DND-41 (cell line): ENCODE results near the gene LHFPL2.

Experiments used
- ATAC-seq: fragments of 200-7000 bp; cut with Tn5 transposase; 3 replicates; pipeline ENCODE4 v1.9.1; 2021; ENCODE audit warnings: low read depth; ENCODE audit not compliant: insufficient read depth
- DNase-seq: peaks from one replicate; pipeline ENCODE4 v3.0.0-alpha.2; 2020
- H2AFZ ChIP-seq: 2 replicates; pipeline ENCODE4 v1.6.0; 2012; ENCODE audit warnings: low read depth, low read length
- H3K27ac ChIP-seq: 2 replicates; pipeline ENCODE4 v1.5.1; 2012; ENCODE audit warnings: low read length, inconsistent platforms
- H3K27me3 ChIP-seq: fragments of 200-600 bp; sonication (generic); 2 replicates; pipeline ENCODE4 v1.6.0; 2012; ENCODE audit warnings: low read length, mild to moderate bottlenecking, inconsistent platforms; ENCODE audit not compliant: insufficient read depth, poor library complexity
- H3K36me3 ChIP-seq: 2 replicates; pipeline ENCODE4 v1.5.1; 2012; ENCODE audit warnings: low read length, inconsistent platforms; ENCODE audit not compliant: insufficient read depth
- H3K4me1 ChIP-seq: 2 replicates; pipeline ENCODE4 v1.5.1; 2012; ENCODE audit warnings: mild to moderate bottlenecking, low read length; ENCODE audit not compliant: insufficient read depth
- H3K4me2 ChIP-seq: 2 replicates; pipeline ENCODE4 v1.6.0; 2012; ENCODE audit warnings: mild to moderate bottlenecking, moderate library complexity, low read length, inconsistent platforms; ENCODE audit not compliant: insufficient read depth
- H3K4me3 ChIP-seq, 2 experiments: fragments of 200-600 bp in 1 of 2; shearing (Covaris generic) in 1 of 2; 2 replicates each; pipeline ENCODE4 v1.5.1; 2012 to 2016; ENCODE audit warnings: inconsistent platforms in 2 of 2, low read length in 2 of 2, mild to moderate bottlenecking in 2 of 2, low read depth in 1 of 2, moderate library complexity in 1 of 2
- H3K79me2 ChIP-seq: 2 replicates; pipeline ENCODE4 v1.6.0; 2012; ENCODE audit warnings: low read length, inconsistent platforms; ENCODE audit not compliant: insufficient read depth
- H3K9ac ChIP-seq: 2 replicates; pipeline ENCODE4 v1.6.0; 2012; ENCODE audit warnings: low read depth, mild to moderate bottlenecking, inconsistent platforms, low read length, moderate library complexity
- H3K9me3 ChIP-seq: 2 replicates; pipeline ENCODE4 v1.5.1; 2012; ENCODE audit warnings: low read length, moderate library complexity, mild to moderate bottlenecking, inconsistent platforms; ENCODE audit not compliant: insufficient read depth, severe bottlenecking
- H4K20me1 ChIP-seq: 2 replicates; pipeline ENCODE4 v1.6.0; 2012; ENCODE audit warnings: low read length; ENCODE audit not compliant: insufficient read depth
- CTCF ChIP-seq: IDR thresholded peaks from 2 replicates; pipeline ENCODE4 v1.5.1; 2012; ENCODE audit warnings: borderline replicate concordance, low read length, moderate library complexity, mild to moderate bottlenecking; ENCODE audit not compliant: poor library complexity, severe bottlenecking; ENCODE audit errors: extremely low read depth
- EZH2 ChIP-seq: IDR thresholded peaks from 3 replicates; pipeline ENCODE4 v1.6.1; 2012; ENCODE audit warnings: borderline replicate concordance, low read depth, mild to moderate bottlenecking, moderate library complexity, low read length, inconsistent platforms; ENCODE audit not compliant: severe bottlenecking

Gene LHFPL2

GRCh38 chr5:78654386-78654785 lies 5.8 kb upstream of the LHFPL2 start:
- no peak for TF ChIP-seq CTCF
- TF ChIP-seq EZH2 = no peak
- Histone ChIP-seq H3K4me1 (no peaks in the 10 kb centered on the region), H3K9me3 (no peaks in the 10 kb centered on the region), H4K20me1 (no peaks in the 10 kb centered on the region), H3K4me3 (no peak overlapping the region), H3K36me3 (no peaks in the 10 kb centered on the region), H3K9ac (no peak overlapping the region), H3K27ac (no peak overlapping the region), H3K4me2 (no peak overlapping the region), H3K79me2 (no peaks in the 10 kb centered on the region), H3K27me3 (peaks cover 4% of the 10 kb centered on the region), H2AFZ (no peak overlapping the region)
- ATAC-seq = no peak
- no peak for DNase-seq

- H3K79me2 ChIP-seq = no peaks in the 10 kb centered on the region
- H3K9ac ChIP-seq = no peak overlapping the region
- H3K36me3 ChIP-seq = no peaks in the 10 kb centered on the region
- H4K20me1 ChIP-seq = no peaks in the 10 kb centered on the region
- no peak for ATAC-seq
- no peak for DNase-seq
- no peak overlapping the region for H3K4me2 ChIP-seq
- TF ChIP-seq EZH2 = no peak
- TF ChIP-seq CTCF = no peak
- no peak overlapping the region for H3K27ac ChIP-seq
- H3K9me3 ChIP-seq = no peaks in the 10 kb centered on the region
- no peak overlapping the region for H3K4me3 ChIP-seq
- H3K4me1 ChIP-seq = no peaks in the 10 kb centered on the region
- peaks cover 10% of the 10 kb centered on the region for H3K27me3 ChIP-seq
- H2AFZ ChIP-seq = no peak overlapping the region
Measured at GRCh38 chr5:78653681-78654366, 5.3 kb upstream of the LHFPL2 start.

- Histone ChIP-seq H3K27me3 (peaks cover 16% of the 10 kb centered on the region), H3K27ac (no peak overlapping the region), H2AFZ (no peak overlapping the region), H3K4me1 (peaks cover 5% of the 10 kb centered on the region), H3K4me3 (no peak overlapping the region), H3K36me3 (no peaks in the 10 kb centered on the region), H3K9ac (no peak overlapping the region), H3K79me2 (no peaks in the 10 kb centered on the region), H3K4me2 (no peak overlapping the region), H4K20me1 (no peaks in the 10 kb centered on the region), H3K9me3 (no peaks in the 10 kb centered on the region)
- ATAC-seq (no peak), DNase-seq (no peak)
- TF ChIP-seq EZH2 = no peak
- TF ChIP-seq CTCF = no peak
Measured at GRCh38 chr5:78653031-78653430, 4.5 kb upstream of the LHFPL2 start.
